GM20431 (cell line): ENCODE measurements around the gene BATF2.

ENCODE experiments used
- in situ Hi-C: fragments of 300-500 bp; cut with MseI, MboI; formaldehyde crosslinking; loops from one replicate; pipeline ENCODE4 v1.15.0; 2020; ENCODE audit warnings: low sequenced_read_pairs; ENCODE audit not compliant: unreplicated experiment

The BATF2 gene

GRCh38 chr11:64971421-64972233 is 25.1 kb downstream of the BATF2 start, which contains the start of gene MAJIN:
Gene MAJIN (minus strand): TSS chr11:64972108. CDS start chr11:64959405, 12,703 bp downstream.
- in situ Hi-C loops, result no loop called here

DNA sequence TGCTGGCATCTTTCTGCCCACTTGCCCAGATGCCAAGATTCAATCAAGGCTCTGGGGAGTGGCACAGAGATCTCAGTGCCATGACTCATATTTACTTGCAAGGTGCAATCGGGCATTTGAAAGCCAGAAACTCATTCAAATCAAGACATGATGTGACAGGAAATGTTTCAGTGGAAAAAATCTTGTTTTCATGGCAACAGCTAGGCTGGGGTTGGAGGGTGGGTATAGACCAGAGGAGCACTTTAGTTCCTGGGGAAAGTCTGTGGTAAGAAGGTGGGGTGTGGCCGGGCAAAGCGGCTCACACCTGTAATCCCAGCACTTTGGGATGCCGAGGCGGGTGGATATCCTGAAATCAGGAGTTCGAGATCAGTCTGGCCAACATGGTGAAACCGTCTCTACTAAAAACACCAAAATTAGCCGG is 26.0 kb downstream of the BATF2 start:
- in situ Hi-C loops, result no loop called here

DNA sequence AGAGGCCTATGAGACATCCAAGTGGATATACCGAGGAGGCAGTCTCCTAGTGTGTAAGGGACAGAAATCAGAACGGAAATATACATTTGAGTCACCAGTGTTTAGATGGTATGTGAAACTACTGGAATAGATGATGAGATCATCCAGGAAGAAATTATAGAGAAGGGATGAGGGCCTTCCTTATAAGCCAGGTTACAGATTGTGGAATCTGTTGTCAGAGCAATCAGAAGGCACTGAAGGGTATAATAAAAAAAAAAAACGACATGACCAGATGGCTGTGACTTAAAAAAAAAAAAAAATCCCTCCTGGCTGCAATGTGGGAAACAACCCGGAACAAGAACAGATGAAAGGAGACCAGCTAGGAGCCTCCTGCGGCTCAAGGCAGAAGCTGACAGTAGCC is 27.6 kb downstream of the BATF2 start:
- in situ Hi-C loops, result no loop called here

GRCh38 chr11:64967375-64967774 is 29.4 kb downstream of the BATF2 start:
- in situ Hi-C loops, result no loop called here

DNA sequence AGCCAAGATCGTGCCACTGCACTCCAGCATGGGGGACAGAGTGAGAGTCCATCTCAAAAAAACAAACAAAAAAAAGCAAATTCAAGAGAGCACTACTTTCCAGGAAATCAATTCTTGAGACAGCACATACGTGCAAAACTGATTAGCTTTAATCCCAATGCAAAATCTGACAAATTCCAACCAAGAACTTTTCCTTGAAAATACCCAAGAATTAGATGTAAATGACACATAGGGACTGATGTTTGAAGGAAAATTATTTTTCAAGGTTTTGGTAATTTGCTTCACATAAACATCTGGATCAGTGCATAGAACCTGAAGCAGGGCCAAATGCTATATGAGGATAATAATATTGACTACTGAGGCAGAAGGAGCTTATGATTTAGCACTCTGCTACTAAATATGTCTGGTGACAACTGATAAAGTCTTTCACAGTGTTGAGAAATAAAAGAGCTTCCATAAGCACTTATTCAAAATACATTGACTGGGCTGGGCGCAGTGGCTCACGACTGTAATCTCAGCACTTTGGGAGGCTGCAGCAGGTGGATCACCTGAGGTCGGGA is 33.6 kb downstream of the BATF2 start:
- in situ Hi-C loops, result no loop called here

DNA sequence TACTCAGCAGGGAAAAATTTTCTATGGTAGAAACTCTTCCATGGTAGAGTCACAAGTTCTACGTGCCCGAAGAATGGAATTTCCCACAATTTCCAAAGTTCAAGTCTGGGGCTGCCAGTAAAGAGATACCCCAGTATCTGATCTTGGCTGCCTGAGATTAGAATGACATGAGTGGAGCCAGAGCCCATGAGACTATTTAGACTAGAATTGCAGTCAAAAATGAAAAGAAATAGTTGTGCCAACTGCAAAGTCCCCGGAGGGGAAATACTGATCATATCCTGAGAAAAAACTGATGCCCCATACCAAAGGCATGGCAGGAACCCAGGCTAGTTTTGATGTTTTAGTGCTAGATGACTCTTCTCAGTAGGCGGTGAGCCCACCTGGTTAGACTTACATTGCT is 36.1 kb downstream of the BATF2 start:
- in situ Hi-C loops, result no loop called here

DNA sequence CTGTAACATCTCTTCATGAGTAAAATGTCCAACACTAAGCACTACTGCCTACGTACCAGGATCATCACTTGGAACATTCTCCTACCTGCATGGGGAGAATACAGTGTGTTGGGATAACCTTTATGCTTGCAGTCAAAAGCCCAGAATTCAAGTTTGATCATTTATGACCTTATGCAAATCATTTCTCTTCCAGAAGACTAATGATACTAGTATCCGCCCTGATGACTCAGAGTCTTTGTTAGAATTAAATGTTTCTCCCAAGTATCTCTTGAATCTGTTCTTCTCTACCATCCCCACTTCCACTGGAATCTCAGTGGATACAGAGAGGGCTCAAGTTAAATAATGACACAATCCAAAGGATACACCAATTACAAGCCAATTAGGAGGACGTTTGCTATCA is 37.3 kb downstream of the BATF2 start:
- in situ Hi-C loops, result no loop called here

GRCh38 chr11:64954201-64954600 is 42.6 kb downstream of the BATF2 start:
- in situ Hi-C loops, result no loop called here

DNA sequence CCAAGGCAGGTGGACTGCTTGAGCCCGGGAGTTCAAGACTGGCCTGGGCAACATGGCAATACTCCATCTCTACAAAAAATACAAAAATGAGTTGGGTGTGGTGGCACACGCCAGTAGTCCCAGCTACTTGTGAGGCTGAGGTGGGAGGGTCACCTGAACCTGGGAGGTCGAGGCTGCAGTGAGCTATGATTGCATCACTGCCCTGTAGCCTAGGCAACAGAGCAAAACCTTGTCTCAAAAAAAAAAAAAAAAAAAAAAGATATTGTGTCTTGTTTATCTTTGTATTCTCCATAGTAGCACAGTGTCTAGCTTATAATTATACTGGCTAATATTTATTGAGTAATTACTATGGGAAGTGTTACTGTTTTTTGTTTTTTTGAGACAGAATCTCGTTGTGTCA is 45.2 kb downstream of the BATF2 start:
- in situ Hi-C loops, result no loop called here

DNA sequence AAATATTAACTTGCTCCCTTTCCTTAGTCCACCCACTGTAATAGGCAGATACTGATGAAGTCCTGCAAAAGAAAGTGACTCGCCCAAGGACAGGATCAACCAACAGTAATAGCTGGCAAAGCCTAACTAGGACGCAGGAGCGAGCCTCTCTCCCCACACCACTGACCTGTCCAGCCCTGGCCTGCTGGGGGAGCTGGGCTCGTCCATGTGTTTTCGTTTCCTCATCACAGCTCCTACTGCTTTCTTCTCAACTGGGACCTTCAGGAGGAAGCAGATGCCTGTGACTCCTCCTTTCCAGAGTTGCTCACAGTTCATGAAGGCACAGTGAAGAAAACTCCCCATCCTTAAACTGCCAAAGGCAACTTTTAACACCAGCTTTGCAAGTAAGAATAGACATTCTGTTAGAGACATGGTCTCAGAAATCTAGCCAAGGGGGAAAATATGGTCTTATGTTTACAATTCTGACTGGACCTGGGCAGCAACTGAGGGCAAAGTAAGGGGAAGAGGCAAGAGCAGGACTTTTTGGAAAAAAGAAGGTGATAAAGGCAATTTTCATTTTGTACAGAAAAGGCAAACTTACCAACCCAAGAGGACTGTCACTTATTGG is 49.5 kb downstream of the BATF2 start:
- in situ Hi-C loops, result no loop called here
